Measurements from ENCODE around the gene LMTK2.

Gene LMTK2

DNA sequence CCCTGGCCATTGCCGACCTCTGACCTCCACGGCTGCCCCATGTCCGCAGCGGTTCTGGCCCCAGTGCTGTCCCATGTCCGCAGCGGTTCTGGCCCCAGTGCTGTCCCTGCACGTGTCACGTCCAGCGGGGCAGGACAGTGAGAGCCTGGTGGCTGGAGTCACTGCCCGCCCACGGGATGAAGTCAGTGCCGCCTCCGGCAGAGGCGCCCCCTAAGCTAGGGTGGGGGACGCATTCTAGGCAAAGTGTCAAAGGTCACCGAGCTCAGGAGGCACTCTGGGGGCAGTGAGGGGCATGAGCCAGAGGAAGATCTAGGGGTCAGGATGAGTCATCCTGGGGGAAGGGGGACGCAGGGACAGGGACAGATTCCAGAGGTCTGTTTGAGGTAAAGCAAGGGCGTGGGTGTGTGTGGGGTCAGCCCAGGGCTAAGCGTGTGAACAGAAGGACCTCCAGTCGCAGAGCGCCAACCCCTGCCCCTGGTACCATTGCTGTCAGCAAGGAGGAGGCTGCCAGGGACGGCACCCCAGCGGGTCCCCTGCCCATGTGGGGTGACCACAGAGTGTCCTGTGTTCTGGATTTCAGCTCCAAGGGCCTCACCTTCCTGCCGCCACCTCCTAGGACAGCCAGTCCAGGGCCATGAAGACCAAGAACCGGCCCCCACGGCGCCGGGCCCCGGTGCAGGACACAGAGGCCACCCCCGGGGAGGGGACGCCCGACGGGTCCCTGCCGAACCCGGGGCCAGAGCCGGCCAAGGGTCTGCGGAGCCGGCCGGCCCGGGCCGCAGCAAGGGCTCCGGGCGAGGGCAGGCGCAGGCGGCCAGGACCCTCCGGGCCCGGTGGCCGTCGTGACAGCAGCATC lies 105.2 kb downstream of the LMTK2 start:
- DNase-seq (ENCODE audit: low read depth): no peak
- peak overlapping the region; percentile 71 for H3K4me3 ChIP-seq (ENCODE audit: low read depth, low read length)
- TF ChIP-seq, protein P1, sequence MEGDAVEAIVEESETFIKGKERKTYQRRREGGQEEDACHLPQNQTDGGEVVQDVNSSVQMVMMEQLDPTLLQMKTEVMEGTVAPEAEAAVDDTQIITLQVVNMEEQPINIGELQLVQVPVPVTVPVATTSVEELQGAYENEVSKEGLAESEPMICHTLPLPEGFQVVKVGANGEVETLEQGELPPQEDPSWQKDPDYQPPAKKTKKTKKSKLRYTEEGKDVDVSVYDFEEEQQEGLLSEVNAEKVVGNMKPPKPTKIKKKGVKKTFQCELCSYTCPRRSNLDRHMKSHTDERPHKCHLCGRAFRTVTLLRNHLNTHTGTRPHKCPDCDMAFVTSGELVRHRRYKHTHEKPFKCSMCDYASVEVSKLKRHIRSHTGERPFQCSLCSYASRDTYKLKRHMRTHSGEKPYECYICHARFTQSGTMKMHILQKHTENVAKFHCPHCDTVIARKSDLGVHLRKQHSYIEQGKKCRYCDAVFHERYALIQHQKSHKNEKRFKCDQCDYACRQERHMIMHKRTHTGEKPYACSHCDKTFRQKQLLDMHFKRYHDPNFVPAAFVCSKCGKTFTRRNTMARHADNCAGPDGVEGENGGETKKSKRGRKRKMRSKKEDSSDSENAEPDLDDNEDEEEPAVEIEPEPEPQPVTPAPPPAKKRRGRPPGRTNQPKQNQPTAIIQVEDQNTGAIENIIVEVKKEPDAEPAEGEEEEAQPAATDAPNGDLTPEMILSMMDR (IDR thresholded peaks at IDR 0.05; ENCODE audit: control insufficient read depth, extremely low read depth, insufficient read depth): no peak

DNA sequence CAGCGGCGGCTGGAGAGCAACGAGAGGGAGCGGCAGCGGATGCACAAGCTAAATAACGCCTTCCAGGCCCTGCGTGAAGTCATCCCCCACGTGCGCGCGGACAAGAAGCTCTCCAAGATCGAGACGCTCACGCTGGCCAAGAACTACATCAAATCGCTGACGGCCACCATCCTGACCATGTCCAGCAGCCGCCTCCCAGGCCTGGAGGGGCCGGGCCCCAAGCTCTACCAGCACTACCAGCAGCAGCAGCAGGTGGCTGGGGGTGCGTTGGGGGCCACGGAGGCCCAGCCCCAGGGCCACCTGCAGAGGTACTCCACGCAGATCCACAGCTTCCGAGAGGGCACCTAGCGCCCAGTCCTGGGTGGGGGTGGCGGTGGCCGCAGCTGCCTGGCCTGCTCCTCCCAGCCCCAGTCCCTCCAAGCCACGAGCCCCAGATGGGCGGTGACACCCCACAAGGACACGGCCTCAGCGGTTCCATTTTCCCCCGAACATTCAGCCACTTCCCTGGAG lies 105.9 kb downstream of the LMTK2 start:
- DNase-seq (ENCODE audit: low read depth): no peak
- TF ChIP-seq, protein P1 (IDR thresholded peaks at IDR 0.05; ENCODE audit: control insufficient read depth, extremely low read depth, insufficient read depth): no peak
- H3K4me3 ChIP-seq (ENCODE audit: low read depth, low read length): no peak overlapping the region

DNA sequence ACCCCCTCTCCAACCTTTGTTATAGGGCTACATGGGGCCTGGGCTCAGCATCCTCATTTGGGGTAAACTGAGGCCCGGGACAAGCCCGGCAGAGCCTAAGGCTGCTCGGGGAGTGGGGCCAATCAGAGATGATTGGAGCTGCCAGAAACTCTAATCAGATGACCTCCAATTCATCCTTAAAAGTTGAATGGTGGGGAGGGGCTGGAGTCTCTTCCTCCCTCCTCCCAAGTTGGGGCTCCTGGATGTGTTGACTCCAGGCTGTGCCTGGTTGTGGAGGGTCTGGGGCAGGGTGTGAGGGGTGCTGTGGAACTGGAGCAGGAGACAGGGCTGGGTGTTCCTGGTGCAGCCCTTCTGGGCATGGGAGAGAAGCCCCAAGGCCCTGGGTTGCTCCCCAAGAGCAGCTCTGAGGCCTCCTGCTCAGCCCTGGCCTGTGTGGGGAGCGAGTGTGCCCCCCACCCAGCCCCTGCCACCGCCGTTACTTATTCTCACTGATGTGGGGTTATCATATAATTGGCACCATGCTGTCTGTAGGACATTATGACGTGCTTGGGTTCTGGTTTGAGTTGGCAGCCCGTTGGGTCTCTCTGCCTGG lies 106.7 kb downstream of the LMTK2 start:
- no peak overlapping the region for H3K4me3 ChIP-seq (ENCODE audit: low read depth, low read length)
- DNase-seq (ENCODE audit: low read depth): no peak
- TF ChIP-seq, protein P1 (IDR thresholded peaks at IDR 0.05; ENCODE audit: control insufficient read depth, extremely low read depth, insufficient read depth): no peak

DNA sequence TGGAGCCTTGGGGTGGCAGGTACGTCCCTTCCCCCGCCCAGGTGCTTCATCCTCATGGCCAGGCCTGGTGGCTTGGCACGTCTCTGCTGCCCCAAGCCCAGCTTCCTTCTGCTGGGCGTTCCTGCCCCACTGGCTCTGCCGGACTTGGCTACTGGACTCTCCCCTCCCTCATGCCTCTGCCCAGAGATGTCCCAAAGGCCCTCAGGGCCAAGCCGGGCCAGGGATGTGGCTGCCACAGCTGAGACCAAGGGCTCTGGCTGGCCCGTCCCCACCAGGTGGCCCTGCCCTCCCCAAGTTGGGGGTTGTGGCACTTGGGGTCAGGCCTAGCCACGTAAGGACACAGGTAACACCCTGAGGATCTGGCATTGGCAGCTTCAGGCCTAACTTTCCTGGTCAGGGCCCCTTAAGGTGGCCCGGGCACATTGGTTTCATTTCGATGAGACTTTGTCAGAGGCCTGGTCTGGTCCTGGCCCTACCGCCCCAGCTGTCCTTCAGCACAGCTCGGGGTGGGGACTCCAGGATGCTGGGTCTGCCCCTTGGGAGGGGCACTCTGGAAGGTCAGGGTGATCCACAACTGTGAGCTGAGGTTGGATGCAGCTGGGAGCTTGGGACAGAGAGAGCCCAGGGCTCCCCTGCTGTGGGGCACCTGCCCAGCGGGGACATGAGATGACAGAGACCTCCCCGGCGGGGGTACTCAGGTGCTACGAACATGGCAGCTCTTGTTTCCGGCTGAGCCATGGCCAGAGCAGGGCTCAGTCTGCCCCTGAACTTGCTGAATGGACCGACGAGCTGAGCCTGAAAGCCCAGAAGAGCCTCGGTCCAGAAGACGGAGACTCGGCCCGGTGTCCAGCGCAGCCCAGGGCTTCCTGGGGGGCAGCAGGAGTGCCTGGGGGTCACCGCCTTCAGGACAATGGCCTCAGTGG lies 107.5 kb downstream of the LMTK2 start:
- no peak overlapping the region for H3K4me3 ChIP-seq (ENCODE audit: low read depth, low read length)
- TF ChIP-seq, protein P1 (IDR thresholded peaks at IDR 0.05; ENCODE audit: control insufficient read depth, extremely low read depth, insufficient read depth): no peak
- peak; percentile 66 for DNase-seq (ENCODE audit: low read depth)

DNA sequence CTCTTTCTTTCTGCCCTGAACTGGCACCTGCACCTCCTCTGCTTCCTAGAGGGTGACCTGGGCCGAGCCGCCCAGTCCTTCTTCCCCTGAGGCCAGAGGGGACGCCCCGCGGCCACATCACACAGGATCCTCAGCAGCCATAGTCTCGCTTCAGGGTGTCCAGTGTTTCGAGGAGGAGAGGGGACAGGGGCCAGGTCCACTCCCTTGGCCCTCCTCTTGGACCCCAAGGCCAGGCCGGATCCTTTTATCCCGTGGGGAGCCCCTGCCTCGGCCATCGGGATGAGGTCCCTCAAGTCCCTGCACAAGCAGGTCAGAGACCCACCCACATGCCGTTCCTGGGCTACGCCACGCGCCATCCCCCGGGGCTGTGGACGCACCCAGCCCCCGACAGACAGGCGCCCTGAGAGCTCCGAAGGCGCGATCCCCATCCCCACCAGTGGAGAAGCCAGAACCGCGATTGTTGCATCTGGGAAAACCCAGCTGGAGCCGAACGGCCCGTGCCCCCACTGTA lies 108.2 kb downstream of the LMTK2 start:
- DNase-seq (ENCODE audit: low read depth): no peak
- H3K4me3 ChIP-seq (ENCODE audit: low read depth, low read length): no peak overlapping the region
- TF ChIP-seq, protein P1 (IDR thresholded peaks at IDR 0.05; ENCODE audit: control insufficient read depth, extremely low read depth, insufficient read depth): no peak
